ENCODE results near the gene C9orf153. TPM values are rescaled to one million over a fixed set of nuclear protein-coding genes. Genes with fewer than 3 reads are reported as not detected.
"Not testable (repeated sequence)": the region's sequence is repeated elsewhere in the genome, so short reads cannot be mapped to it uniquely, and the experiment has no call there.

The C9orf153 gene
- polyA plus RNA-seq (2012; ENCODE audit: insufficient read depth, insufficient read length): not detected

DNA sequence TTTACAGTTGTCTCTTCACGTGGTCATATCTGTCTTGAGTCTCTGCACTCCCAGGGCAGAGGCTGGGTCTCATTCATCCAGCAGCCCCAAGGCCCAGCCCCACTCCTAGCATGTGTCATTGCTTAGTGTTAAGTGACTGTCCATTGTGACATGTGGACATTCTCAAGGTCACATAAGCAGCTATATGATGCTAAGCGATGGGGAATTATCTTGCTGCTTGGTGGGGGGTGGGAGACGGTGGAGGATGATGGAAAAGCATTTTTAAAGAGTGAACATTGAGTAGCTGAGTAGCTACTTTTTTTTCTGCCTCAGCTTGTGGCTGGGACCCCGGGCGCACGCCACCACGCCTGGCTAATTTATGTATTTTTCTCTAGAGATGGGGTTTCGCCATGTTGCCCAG, at the start of gene C9orf153:
TSS of gene C9orf153 (minus strand) at position 101 of the 400 bp plus-strand sequence. CDS start 30,054 bp downstream, outside the sequence.
- no peak for DNase-seq (ENCODE audit: low read depth, low spot score)
- no peak within 1 kb of the TSS for H3K4me3 ChIP-seq (ENCODE audit: low read length)

DNA sequence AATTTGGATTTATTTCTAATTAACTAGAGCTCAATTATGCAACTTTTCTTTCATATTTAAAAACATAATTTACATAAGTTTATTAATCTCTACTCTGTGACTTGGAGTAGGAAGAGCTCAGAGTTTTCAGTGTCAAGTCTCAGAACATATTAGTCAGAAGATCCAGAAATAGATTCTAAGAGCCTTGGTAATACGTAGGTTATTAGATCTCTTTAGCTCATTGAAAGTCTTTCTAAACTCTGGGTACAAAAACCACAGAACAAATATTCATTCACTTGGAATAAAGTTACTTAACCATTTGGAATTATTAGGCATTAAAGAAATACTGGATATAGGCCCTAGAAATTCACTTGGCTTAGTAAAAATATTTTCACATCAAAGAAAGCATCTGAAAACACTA, 49.2 kb upstream of the C9orf153 start:
- DNase-seq (ENCODE audit: low read depth, low spot score): no peak
- H3K4me3 ChIP-seq (ENCODE audit: low read length): no peak overlapping the region

DNA sequence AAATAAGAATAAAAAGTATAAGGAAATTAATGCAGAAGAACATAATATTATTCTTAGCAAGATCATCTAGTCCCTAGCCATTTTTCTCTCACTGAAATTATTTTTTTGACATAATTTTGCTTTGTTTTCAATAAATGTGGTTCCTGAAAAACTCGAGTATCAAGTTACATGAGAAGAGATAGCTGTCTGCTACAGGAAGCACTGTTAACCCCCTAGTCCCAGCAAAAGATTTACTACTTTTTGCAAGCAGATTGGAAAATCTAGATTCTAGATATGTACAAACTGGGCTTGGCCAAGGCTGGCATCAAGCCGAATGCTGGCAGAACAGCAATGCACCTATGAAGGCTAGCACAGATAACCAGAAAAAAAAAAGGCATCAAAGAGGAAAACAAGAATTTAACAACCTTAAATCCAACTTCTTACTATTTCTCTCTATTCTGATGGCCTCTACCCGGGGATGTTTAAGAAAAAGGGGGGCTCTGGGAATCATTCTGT, 44.8 kb upstream of the C9orf153 start:
- no peak for DNase-seq (ENCODE audit: low read depth, low spot score)
- no peak overlapping the region for H3K4me3 ChIP-seq (ENCODE audit: low read length)

DNA sequence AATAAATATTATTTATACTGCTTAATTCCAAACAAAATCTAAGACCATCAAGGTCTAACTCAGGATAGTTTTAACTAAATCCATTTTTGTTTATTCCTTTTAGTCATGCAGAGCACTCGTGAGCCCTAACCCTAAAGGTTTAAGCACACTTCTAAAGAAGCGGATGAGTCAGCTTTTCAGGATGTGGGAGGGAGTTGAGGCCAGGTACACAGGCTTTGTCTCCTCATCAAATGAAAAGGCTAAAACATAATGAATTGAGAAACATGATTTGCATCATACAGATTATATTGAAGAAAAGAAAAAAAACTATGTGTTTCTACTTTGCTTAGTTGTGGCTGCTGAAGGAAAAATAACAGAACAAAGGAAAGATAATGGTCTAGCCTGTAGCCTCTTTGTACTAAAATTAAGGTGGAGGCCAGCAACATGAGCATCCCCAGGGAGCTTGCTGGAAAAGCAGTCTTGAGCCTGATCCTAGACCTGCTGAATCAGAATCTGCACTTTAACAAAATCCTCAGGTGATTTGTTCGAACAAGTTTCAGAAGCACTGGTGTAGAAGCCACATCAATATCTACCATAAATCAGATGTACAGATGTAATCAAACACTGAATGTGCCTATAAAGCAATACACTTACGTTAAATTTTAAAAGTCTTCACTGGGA, 44.0 kb upstream of the C9orf153 start:
- no peak overlapping the region for H3K4me3 ChIP-seq (ENCODE audit: low read length)
- DNase-seq (ENCODE audit: low read depth, low spot score): peak; percentile 62

DNA sequence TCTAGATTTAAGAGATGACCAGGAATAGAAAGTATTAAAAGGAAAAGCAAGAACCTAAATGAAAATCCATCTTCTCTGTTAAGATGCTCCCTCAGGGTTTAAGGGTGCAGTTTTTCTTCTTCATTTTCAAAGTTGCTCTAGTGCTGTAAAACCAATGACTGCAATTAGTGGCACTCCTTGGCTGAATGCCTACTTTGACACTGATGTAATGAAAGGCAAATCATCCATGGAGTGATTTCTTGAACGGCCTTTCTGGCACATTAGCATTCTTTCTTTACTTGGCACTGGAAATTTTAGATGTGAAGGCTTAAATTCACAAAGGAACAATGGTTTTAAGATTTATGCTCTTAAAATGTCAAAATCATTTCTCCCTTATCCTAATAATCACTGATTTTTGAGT, 42.2 kb upstream of the C9orf153 start:
- DNase-seq (ENCODE audit: low read depth, low spot score): no peak
- no peak overlapping the region for H3K4me3 ChIP-seq (ENCODE audit: low read length)

DNA sequence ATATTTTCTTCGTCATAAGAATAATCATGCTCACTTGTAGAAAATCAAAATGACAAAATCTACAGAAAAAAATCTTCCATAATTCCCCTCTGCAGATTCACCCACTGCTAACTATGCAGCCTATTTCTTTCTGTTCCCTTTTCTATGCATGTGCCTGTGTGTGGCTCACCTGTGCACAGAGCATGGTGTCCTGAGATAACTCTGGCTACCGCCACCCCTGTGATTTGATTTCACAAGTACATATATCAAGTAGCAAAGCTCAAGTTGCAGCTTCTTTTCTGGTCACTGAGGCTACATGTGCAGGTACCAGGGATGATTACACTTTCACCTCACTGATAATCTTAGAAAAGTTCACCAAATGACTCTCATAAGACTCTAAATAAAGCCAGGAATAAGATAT, 41.2 kb upstream of the C9orf153 start:
- no peak for DNase-seq (ENCODE audit: low read depth, low spot score)
- no peak overlapping the region for H3K4me3 ChIP-seq (ENCODE audit: low read length)

DNA sequence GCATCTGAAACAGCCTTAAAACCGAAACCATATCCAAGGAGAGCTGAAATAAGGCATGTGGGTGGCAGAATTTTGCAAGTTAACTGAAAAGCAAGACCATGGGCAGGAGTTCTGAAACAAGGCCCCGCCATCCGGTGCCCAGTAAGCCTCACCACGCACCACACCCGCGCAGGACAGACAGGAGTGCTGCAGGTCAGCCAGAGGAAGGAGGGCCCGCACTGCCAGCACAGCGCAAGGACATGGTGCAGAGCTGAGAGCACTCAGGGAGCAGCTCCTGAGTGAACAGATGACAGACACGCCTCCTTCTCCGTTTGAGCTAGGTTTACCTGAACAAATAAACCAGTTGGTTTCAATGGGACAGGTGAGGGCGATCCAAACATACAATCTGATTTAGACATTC, 39.4 kb upstream of the C9orf153 start:
- no peak overlapping the region for H3K4me3 ChIP-seq (ENCODE audit: low read length)
- DNase-seq (ENCODE audit: low read depth, low spot score): no peak

DNA sequence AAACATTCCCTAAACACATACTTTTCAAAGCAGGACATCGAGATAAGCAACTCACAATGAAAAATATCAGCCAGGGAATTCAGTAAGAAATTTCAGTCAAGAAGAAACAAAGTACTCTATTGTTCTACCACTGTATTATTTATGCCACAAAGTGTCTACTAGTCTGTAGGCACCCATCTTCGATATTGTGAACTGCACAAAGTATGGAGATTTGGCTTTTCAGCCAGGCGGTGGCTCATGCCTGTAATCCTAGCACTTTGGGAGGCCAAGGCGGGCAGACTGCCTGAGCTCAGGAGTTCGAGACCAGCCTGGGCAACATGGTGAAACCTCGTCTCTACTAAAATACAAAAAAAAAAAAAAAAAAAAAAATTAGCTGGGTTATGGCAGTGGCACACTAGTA, 30.9 kb upstream of the C9orf153 start:
- not testable (repeated sequence) for DNase-seq (ENCODE audit: low read depth, low spot score); H3K4me3 ChIP-seq (ENCODE audit: low read length)

DNA sequence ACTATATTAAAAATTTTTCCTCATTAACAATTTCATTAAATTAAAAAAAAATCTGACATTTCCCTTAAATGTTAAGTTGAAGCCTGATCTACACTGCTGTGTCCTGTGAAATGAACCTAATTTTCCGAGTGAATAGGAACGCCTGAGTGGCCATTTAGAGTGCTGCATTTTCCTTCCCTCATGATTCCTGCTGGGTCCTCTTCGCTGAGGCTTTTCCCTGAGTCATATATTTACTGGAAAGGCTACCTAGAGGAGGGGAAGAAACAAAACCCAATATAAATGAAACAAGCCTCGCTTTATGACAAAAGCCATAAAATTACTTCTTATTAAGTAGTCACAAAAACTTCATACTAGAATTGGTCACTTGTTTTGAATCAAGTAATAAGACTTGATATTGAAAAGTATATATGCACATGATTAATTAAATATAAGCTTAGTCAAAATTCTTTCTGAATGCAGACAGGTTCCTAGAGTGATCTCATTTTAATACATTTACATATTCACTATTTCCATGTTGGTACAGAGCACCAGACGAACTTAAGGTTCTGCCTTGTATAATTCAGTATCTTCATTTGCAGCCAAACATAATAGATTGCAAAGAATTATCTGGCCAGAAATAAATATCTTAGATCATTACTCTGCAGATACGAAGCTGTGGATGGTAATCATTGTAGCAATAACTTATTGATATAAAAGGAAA, 29.2 kb upstream of the C9orf153 start:
- H3K4me3 ChIP-seq (ENCODE audit: low read length): no peak overlapping the region
- no peak for DNase-seq (ENCODE audit: low read depth, low spot score)

DNA sequence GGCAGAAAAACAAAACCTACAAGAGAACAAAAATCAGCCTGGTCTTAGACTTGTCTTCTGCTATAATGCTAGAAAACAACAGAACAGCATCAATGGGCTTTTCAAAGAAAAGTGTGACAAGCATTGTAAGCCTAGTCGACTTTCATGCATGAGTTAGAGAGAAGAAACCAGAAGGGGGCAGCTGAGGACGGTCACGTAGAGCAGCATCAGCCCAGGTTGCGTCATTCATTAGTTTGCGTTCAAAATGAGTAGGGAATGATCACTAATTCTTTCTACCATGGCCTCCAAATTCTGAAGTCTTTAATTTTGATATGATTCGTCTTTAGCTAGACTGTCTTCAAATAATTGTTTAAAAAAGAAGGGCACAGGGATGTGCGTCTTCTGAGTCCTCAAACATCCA, 27.6 kb upstream of the C9orf153 start:
- H3K4me3 ChIP-seq (ENCODE audit: low read length): no peak overlapping the region
- DNase-seq (ENCODE audit: low read depth, low spot score): peak; percentile 44

DNA sequence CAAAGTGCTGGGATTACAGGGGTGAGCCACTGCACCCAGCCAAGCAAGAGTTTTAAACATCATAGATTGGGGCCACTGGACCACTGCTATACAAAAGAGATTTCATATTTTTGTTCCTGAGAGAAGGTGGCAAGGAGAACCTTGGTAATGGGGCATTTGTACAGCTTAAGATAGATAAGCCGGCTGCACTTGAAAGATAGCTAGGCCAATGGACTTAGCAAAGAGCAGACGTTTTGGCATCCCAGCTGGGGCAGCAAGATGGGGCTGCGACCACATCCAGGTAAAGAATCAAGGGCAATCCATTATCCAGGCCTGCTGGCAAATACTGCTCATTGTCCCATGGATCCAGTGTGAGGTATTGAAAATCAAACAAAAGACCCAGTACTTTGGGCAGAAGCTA, 26.8 kb upstream of the C9orf153 start:
- no peak overlapping the region for H3K4me3 ChIP-seq (ENCODE audit: low read length)

DNA sequence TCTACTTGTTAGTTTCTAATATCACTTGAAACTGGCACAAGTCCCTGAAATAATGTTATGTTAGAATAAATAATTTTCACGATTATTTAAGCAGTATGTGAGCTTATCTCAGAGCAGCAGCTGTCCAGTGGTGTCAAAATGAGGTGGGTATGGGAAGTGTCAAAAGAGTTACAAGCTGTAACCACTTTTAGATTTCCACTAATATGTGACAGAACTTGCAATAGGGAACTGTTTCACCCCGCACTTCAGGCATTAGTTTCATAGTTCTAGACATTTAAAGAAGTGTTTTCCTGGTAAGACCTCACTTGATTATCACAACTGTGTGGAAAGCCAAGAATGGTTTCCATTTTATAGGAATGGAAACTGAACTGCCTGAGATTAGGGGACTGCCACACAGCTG, 25.8 kb upstream of the C9orf153 start:
- no peak overlapping the region for H3K4me3 ChIP-seq (ENCODE audit: low read length)
- DNase-seq (ENCODE audit: low read depth, low spot score): no peak

More for the DNA sequence above, 26.8 kb upstream of the C9orf153 start:
- no peak for DNase-seq (ENCODE audit: low read depth, low spot score)

DNA sequence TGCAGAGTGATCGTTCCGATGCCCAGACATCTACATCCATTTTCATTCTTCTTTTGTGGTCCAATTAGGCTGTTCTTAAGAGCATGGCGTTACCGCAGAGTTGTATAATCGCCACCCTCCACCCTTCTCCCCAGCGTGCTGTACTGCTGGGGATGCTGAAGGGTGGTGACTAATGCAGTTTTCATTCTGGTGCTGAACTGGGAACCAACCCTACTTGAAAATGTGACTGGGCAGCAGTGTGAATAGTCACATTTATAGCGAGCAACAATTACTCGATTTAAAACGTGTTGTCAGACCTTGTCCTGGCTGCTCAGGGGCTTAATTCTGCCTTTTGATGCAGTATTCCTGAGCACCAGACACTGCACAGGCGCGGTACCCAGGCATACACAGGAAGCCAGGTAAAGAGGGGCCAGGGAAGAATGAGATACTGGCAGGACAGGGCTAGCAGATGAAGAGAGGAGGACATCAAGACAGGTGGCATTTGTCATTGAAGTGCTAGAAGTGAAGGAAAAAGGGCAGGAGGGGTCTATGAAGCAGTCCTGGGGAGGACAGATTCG, 23.6 kb upstream of the C9orf153 start:
- peak overlapping the region; percentile 91 for H3K4me3 ChIP-seq (ENCODE audit: low read length)
- DNase-seq (ENCODE audit: low read depth, low spot score): no peak

DNA sequence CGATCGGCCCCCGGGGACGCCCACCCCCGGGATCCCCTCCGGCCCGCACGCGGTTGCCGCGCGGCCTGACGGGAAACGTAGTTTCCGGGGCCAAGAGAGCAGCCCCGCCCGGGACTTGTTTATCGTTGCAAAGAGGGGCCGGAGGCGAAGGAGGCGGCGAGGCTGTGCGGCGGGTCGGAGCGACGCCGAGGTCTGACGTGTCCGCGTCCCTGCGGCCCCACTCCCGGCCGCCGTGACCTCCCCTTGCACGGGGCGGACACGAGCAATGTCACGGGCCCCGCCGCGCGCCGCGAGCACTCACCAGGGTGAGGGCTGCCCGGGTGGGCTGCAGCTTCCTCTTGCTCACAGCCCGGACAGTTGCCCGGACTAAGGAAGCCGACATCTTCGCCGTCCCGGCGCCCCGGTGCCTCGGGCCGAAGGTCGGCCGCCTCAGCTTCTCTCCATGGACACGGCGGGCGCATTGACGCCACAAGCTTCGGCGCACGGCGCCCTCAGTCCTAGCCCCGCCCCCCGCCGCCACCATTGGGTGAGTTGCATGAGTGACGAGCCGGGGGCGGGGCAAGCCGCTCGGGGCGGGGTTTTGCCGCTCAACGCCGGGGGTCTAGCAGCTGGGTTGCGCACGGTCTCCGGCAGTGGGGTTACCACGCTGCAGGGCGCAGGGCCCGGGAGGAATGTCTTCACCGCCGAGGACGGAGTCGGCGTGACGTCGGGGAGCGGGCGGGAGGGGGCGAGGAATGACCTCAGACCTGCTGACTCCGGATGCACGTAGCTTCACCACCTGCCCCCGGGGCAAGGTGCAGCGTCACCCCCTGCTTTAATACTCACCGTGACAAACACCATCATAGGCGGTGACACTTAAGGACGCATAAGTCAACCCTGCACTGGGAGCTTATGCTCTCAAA, 22.9 kb upstream of the C9orf153 start, which contains the start of gene ISCA1:
TSS of gene ISCA1 (minus strand) at position 462 of the 902 bp plus-strand sequence. CDS start at position 382, 80 bp downstream.
- peak; percentile 83 for DNase-seq (ENCODE audit: low read depth, low spot score)

DNA sequence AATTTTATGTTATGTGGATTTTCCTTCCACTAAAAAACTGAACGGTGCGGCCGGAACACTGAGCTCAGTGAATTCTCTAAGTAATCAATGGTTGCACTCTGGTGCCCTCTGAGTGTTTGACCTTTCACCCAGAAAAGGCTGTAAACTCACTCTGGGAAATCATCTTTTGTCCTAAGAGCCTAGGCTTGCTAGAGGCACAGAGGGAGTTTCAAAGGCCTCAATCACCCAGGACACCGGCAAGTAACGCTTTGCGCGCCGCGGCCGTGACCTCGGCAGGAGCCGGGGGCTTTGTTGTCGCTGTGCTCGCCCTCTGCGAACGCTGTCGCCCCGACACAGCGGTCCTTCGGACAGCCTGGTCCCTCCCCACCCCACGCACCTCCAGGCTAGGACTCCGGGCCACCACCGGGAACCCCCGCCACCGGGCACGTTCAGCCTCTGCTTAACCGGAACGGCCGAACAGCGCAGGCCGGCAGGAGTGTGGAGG, 22.2 kb upstream of the C9orf153 start:
- peak overlapping the region; percentile 91 for H3K4me3 ChIP-seq (ENCODE audit: low read length)
- DNase-seq (ENCODE audit: low read depth, low spot score): no peak

More for the DNA sequence above, 22.9 kb upstream of the C9orf153 start, which contains the start of gene ISCA1:
- H3K4me3 ChIP-seq (ENCODE audit: low read length): peak within 1 kb of the TSS; percentile 91

DNA sequence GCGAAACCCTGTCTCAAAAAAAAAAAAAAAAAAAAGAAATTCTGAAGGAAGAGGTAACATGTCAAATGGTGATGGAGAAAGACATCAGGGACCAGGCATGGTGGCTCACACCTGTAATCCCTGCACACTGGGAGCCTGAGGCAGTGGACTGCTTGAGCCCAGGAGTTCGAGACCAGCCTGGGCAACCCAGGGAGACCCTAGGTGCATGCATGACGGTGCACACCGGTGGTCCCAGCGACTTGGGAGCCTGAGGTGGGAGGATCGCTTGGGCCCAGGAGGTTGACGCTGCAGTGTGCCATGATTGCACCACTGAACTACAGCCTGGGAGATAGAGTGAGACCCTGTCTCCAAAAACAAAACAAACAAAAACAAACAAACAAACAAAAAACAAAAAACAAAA, 21.1 kb upstream of the C9orf153 start:
- H3K4me3 ChIP-seq (ENCODE audit: low read length): no peak overlapping the region

DNA sequence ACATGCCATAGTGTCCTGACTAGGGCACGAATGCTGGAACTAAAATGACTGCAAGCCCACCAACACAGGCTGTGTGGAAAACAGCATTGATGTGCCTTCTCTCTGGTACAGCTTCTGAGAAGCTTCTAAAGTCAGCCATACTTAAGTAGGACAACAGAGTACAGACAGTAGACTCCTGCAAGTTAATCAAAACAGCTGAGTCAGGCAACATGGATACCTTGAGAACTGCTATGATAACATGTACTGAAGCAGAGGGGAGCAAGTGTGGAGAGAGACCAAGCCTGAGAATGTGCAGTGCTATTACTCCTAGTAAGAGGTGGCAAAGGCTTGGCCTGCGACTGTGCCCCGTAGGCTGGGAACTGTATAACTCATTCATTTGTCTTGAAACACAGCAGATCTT, 20.4 kb upstream of the C9orf153 start:
- DNase-seq (ENCODE audit: low read depth, low spot score): no peak
- H3K4me3 ChIP-seq (ENCODE audit: low read length): no peak overlapping the region

More for the DNA sequence above, 21.1 kb upstream of the C9orf153 start:
- no peak for DNase-seq (ENCODE audit: low read depth, low spot score)

DNA sequence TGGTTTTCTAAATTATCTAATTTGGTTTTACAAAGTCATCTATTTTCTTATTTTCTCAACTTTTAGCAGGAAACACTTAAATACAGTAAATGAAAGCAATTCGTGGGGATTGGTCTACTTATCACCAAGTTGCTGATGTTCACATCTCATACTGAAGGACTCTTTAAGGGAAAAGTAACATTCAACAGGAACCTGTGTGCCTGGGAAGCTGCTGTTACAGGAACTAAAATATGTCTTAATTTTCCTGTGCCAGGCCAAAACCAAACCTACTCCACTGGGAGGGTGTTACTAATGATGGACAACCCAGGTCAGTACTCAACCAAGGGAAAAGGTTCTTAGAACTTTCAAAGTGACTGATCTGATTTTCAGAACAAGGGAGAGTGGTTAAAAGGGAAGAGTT, 17.6 kb upstream of the C9orf153 start:
- no peak for DNase-seq (ENCODE audit: low read depth, low spot score)
- H3K4me3 ChIP-seq (ENCODE audit: low read length): no peak overlapping the region

DNA sequence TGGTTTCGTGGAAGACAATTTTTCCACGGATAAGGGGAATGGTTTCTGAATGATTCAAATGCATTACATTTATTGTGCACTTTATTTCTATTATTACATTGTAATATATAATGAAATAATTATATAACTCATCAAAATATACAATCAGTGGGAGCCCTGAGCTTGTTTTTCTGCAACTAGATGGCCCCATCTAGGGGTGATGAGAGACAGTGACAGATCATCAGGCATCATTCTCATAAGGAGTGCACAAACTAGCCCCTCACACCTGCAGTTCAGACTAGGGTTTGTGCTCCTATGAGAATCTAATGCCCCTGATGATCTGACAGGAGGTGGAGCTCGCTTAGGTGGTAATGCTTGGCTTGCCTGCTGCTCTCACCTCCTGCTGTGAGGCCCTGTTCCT, 16.5 kb upstream of the C9orf153 start:
- DNase-seq (ENCODE audit: low read depth, low spot score): no peak
- H3K4me3 ChIP-seq (ENCODE audit: low read length): no peak overlapping the region

Measured in Jurkat, Clone E6-1 (cell line).